HEK293 (cell line): ENCODE measurements around the gene GGPS1.

Experiments
- CTCF ChIA-PET: fragments of 350-600 bp; formaldehyde crosslinking; extraction: SDS; loops from one replicate; lab custom pipeline; 2021; ENCODE audit warnings: antibody characterized with exemption; lab: Yijun Ruan, JAX
- POLR2A ChIA-PET: fragments of 300-600 bp; formaldehyde crosslinking; extraction: SDS; loops from one replicate; lab custom pipeline; 2020; ENCODE audit warnings: antibody characterized with exemption, inconsistent platforms; lab: Yijun Ruan, JAX
- H3K27ac ChIP-seq: fragments of 200-500 bp; sonication (Bioruptor generic); 2 replicates; pipeline ENCODE4 v1.5.1; 2014; ENCODE audit warnings: low read depth, low read length, control low read depth, inconsistent platforms; ENCODE audit errors: extremely low read depth
- H3K36me3 ChIP-seq, 2 experiments: fragments of 200-500 bp in 1 of 2; sonication (Bioruptor generic) in 1 of 2; 1 replicate in 1 of 2; 2 replicates in 1 of 2; pipeline ENCODE4 v1.5.1; 2014 to 2017; ENCODE audit warnings: inconsistent platforms in 2 of 2, low read length in 2 of 2; ENCODE audit not compliant: control insufficient read depth in 2 of 2, insufficient read depth in 1 of 2
- H3K4me1 ChIP-seq: fragments of 200-500 bp; sonication (Bioruptor generic); 2 replicates; pipeline ENCODE4 v1.5.1; 2014; ENCODE audit warnings: mild to moderate bottlenecking, low read length, inconsistent platforms; ENCODE audit not compliant: control insufficient read depth, insufficient read depth
- H3K4me3 ChIP-seq: 2 replicates; pipeline ENCODE4 v1.5.1; 2011; ENCODE audit warnings: low read depth, mild to moderate bottlenecking, control low read depth, low read length, moderate library complexity
- H3K9me3 ChIP-seq: fragments of 200-500 bp; sonication (Bioruptor generic); 2 replicates; pipeline ENCODE4 v1.5.1; 2014; ENCODE audit warnings: low read depth, low read length, inconsistent platforms; ENCODE audit not compliant: control insufficient read depth, insufficient read depth
- GFI1B ChIP-seq: fragments of 450-650 bp; formaldehyde crosslinking; IDR thresholded peaks from 2 replicates; pipeline ENCODE4 v1.5.1; 2016; ENCODE audit warnings: missing biosample characterization, missing genetic modification characterization
- IKZF3 ChIP-seq: fragments of 450-650 bp; IDR thresholded peaks from 2 replicates; pipeline ENCODE4 v1.5.0; 2018; ENCODE audit warnings: missing biosample characterization, mild to moderate bottlenecking, missing genetic modification characterization, moderate library complexity
- MZF1 ChIP-seq: fragments of 450-650 bp; formaldehyde crosslinking; IDR thresholded peaks from 2 replicates; pipeline ENCODE4 v1.5.1; 2017; ENCODE audit warnings: missing biosample characterization, missing genetic modification characterization, borderline replicate concordance
- OSR2 ChIP-seq: fragments of 450-650 bp; formaldehyde crosslinking; IDR thresholded peaks from 2 replicates; pipeline ENCODE4 v1.5.1; 2016; ENCODE audit warnings: missing biosample characterization, missing genetic modification characterization
- PATZ1 ChIP-seq: fragments of 450-650 bp; formaldehyde crosslinking; IDR thresholded peaks from 2 replicates; pipeline ENCODE4 v1.5.1; 2016; ENCODE audit warnings: missing biosample characterization, missing genetic modification characterization
- PRDM1 ChIP-seq: fragments of 450-650 bp; formaldehyde crosslinking; IDR thresholded peaks from 2 replicates; pipeline ENCODE4; 2016; ENCODE audit warnings: missing biosample characterization, missing genetic modification characterization
- SALL2 ChIP-seq: fragments of 450-650 bp; formaldehyde crosslinking; IDR thresholded peaks from 2 replicates; pipeline ENCODE4 v1.5.0; 2017; ENCODE audit warnings: missing biosample characterization, mild to moderate bottlenecking, missing genetic modification characterization, borderline replicate concordance
- WT1 ChIP-seq: fragments of 450-650 bp; formaldehyde crosslinking; IDR thresholded peaks from 2 replicates; pipeline ENCODE4 v1.5.1; 2016; ENCODE audit warnings: missing biosample characterization, missing genetic modification characterization
- YY1 ChIP-seq: fragments of 450-650 bp; formaldehyde crosslinking; IDR thresholded peaks from 2 replicates; pipeline ENCODE4 v1.5.1; 2018; ENCODE audit warnings: missing biosample characterization, missing genetic modification characterization
- ZFHX2 ChIP-seq: fragments of 450-650 bp; formaldehyde crosslinking; conservative IDR thresholded peaks from 2 replicates; pipeline ENCODE4 v1.5.1; 2016; ENCODE audit warnings: missing biosample characterization, missing genetic modification characterization
- ZIC2 ChIP-seq: fragments of 450-650 bp; formaldehyde crosslinking; IDR thresholded peaks from 2 replicates; pipeline ENCODE4 v1.5.1; 2016; ENCODE audit warnings: missing biosample characterization, missing genetic modification characterization
- ZNF10 ChIP-seq: fragments of 450-650 bp; formaldehyde crosslinking; IDR thresholded peaks from 2 replicates; pipeline ENCODE4 v1.5.1; 2017; ENCODE audit warnings: missing biosample characterization, missing genetic modification characterization
- ZNF184 ChIP-seq: fragments of 450-650 bp; IDR thresholded peaks from 2 replicates; pipeline ENCODE4 v1.5.1; 2018; ENCODE audit warnings: missing biosample characterization, mild to moderate bottlenecking, missing genetic modification characterization
- ZNF292 ChIP-seq: fragments of 450-650 bp; formaldehyde crosslinking; IDR thresholded peaks from 2 replicates; pipeline ENCODE4 v1.5.1; 2016; ENCODE audit warnings: low read depth, missing biosample characterization, missing genetic modification characterization, borderline replicate concordance
- ZNF324 ChIP-seq: fragments of 450-650 bp; formaldehyde crosslinking; IDR thresholded peaks from 2 replicates; pipeline ENCODE4 v1.5.1; 2016; ENCODE audit warnings: missing biosample characterization, missing genetic modification characterization
- ZNF366 ChIP-seq: fragments of 450-650 bp; formaldehyde crosslinking; conservative IDR thresholded peaks from 2 replicates; pipeline ENCODE4 v1.5.1; 2016; ENCODE audit warnings: missing biosample characterization, missing genetic modification characterization
- ZNF423 ChIP-seq: fragments of 450-650 bp; formaldehyde crosslinking; IDR thresholded peaks from 2 replicates; pipeline ENCODE4 v1.5.1; 2016; ENCODE audit warnings: missing biosample characterization, missing genetic modification characterization
- ZNF48 ChIP-seq: fragments of 450-650 bp; formaldehyde crosslinking; IDR thresholded peaks from 2 replicates; pipeline ENCODE4 v1.5.1; 2016; ENCODE audit warnings: missing biosample characterization, missing genetic modification characterization
- ZNF555 ChIP-seq: fragments of 450-650 bp; formaldehyde crosslinking; conservative IDR thresholded peaks from 2 replicates; pipeline ENCODE4 v1.5.1; 2017; ENCODE audit warnings: missing biosample characterization, mild to moderate bottlenecking, missing genetic modification characterization, inconsistent platforms
- ZNF571 ChIP-seq: fragments of 450-650 bp; formaldehyde crosslinking; IDR thresholded peaks from 2 replicates; pipeline ENCODE4 v1.5.0; 2017; ENCODE audit warnings: missing biosample characterization, missing genetic modification characterization
- ZNF623 ChIP-seq: fragments of 450-650 bp; formaldehyde crosslinking; IDR thresholded peaks from 2 replicates; pipeline ENCODE4 v1.5.1; 2016; ENCODE audit warnings: missing biosample characterization, missing genetic modification characterization
- ZNF629 ChIP-seq: fragments of 450-650 bp; formaldehyde crosslinking; IDR thresholded peaks from 2 replicates; pipeline ENCODE4 v1.5.1; 2017; ENCODE audit warnings: missing biosample characterization, missing genetic modification characterization
- ZNF660 ChIP-seq: fragments of 450-650 bp; IDR thresholded peaks from 2 replicates; pipeline ENCODE4 v1.5.1; 2018; ENCODE audit warnings: missing biosample characterization, mild to moderate bottlenecking, missing genetic modification characterization
- ZNF707 ChIP-seq: fragments of 450-650 bp; formaldehyde crosslinking; IDR thresholded peaks from 2 replicates; pipeline ENCODE4 v1.5.1; 2016; ENCODE audit warnings: missing biosample characterization, missing genetic modification characterization
- ZNF843 ChIP-seq: fragments of 450-650 bp; formaldehyde crosslinking; IDR thresholded peaks from 2 replicates; pipeline ENCODE4 v1.5.1; 2016; ENCODE audit warnings: missing biosample characterization, missing genetic modification characterization
- TF ChIP-seq, protein P1 (sequence below): fragments of 450-650 bp; formaldehyde crosslinking; IDR thresholded peaks from 2 replicates; pipeline ENCODE4 v1.5.1; 2016; ENCODE audit warnings: missing biosample characterization, missing genetic modification characterization, borderline replicate concordance

The GGPS1 gene

DNA sequence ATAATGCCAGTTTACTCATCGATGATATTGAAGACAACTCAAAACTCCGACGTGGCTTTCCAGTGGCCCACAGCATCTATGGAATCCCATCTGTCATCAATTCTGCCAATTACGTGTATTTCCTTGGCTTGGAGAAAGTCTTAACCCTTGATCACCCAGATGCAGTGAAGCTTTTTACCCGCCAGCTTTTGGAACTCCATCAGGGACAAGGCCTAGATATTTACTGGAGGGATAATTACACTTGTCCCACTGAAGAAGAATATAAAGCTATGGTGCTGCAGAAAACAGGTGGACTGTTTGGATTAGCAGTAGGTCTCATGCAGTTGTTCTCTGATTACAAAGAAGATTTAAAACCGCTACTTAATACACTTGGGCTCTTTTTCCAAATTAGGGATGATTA lies 13.7 kb downstream of the GGPS1 start (continued):
- TF ChIP-seq ZNF423 (tag by site-specific recombination) (no peak), ZNF10 (tag by site-specific recombination) (no peak)
- TF ChIP-seq, all 188 proteins: peak for 0

GRCh38 chr1:235342471-235342870 lies 14.1 kb downstream of the GGPS1 start:
- no peak overlapping the region for H3K27ac ChIP-seq
- no peaks in the 10 kb centered on the region for H3K9me3 ChIP-seq
- ChIA-PET POLR2A (interaction anchor here (2.4 kb wide), 1 partner anchor 25 kb away, joined by 10 read pairs; the partner anchor contains the start of gene TBCE), CTCF (interaction anchor here (0.8 to 1.5 kb wide), 4 partner anchors 8 to 73 kb away, joined by 3 to 4 read pairs (median 4); no protein-coding TSS in a partner anchor)
- H3K4me1 ChIP-seq: no peaks in the 10 kb centered on the region
- H3K4me3 ChIP-seq: no peak overlapping the region
- no peak for TF ChIP-seq OSR2 (tag by site-specific recombination)
- TF ChIP-seq ZNF555 (tag by site-specific recombination): no peak
- no peak for TF ChIP-seq ZNF184 (tag by site-specific recombination)
- TF ChIP-seq MZF1: no peak
- no peak for TF ChIP-seq ZNF48 (tag by site-specific recombination)
- TF ChIP-seq WT1 (tag by site-specific recombination): no peak
- no peak for TF ChIP-seq GFI1B (tag by site-specific recombination)
- TF ChIP-seq ZIC2 (tag by site-specific recombination): no peak
- no peak for TF ChIP-seq YY1
- peaks cover 19 to 60% of the 10 kb centered on the region in 2 experiments for H3K36me3 ChIP-seq

GRCh38 chr1:235343726-235344125 lies 15.4 kb downstream of the GGPS1 start:
- TF ChIP-seq ZNF707 (tag by site-specific recombination) (no peak), PRDM1 (tag by site-specific recombination) (0 out of 2 replicates have a peak, but pooled peaks have one; percentile 42), ZFHX2 (tag by site-specific recombination) (0 out of 2 replicates have a peak, but pooled peaks have one; percentile 15), IKZF3 (tag by site-specific recombination) (0 out of 2 replicates have a peak, but pooled peaks have one; percentile 28)
- CTCF ChIA-PET: interaction anchor here (0.6 to 1.5 kb wide), 3 partner anchors 13 to 439 kb away, joined by 3 read pairs; no protein-coding TSS in a partner anchor

GRCh38 chr1:235351441-235351840 lies 23.1 kb downstream of the GGPS1 start:
- no peak overlapping the region for H3K27ac ChIP-seq
- no peaks in the 10 kb centered on the region for H3K9me3 ChIP-seq
- CTCF ChIA-PET: interaction anchor here (0.7 to 1.3 kb wide), 2 partner anchors 9 to 225 kb away, joined by 3 to 4 read pairs; no protein-coding TSS in a partner anchor
- POLR2A ChIA-PET: interaction anchor here (0.7 to 1.2 kb wide), 3 partner anchors 11 to 246 kb away, joined by 4 to 6 read pairs (median 5); partner anchors contain the start of gene GGPS1
- H3K36me3 ChIP-seq: peaks cover 0 to 10% of the 10 kb centered on the region in 2 experiments; a peak in 1 of 3 replicates
- H3K4me3 ChIP-seq: no peak overlapping the region
- no peaks in the 10 kb centered on the region for H3K4me1 ChIP-seq
- TF ChIP-seq ZNF843 (tag by site-specific recombination) (no peak), ZNF571 (no peak), ZNF292 (no peak), ZNF629 (tag by site-specific recombination) (no peak), ZNF366 (tag by site-specific recombination) (no peak), PATZ1 (no peak), ZNF324 (tag by site-specific recombination) (no peak), ZNF660 (tag by site-specific recombination) (no peak), SALL2 (no peak), ZNF623 (tag by site-specific recombination) (no peak)
- TF ChIP-seq, protein P1, sequence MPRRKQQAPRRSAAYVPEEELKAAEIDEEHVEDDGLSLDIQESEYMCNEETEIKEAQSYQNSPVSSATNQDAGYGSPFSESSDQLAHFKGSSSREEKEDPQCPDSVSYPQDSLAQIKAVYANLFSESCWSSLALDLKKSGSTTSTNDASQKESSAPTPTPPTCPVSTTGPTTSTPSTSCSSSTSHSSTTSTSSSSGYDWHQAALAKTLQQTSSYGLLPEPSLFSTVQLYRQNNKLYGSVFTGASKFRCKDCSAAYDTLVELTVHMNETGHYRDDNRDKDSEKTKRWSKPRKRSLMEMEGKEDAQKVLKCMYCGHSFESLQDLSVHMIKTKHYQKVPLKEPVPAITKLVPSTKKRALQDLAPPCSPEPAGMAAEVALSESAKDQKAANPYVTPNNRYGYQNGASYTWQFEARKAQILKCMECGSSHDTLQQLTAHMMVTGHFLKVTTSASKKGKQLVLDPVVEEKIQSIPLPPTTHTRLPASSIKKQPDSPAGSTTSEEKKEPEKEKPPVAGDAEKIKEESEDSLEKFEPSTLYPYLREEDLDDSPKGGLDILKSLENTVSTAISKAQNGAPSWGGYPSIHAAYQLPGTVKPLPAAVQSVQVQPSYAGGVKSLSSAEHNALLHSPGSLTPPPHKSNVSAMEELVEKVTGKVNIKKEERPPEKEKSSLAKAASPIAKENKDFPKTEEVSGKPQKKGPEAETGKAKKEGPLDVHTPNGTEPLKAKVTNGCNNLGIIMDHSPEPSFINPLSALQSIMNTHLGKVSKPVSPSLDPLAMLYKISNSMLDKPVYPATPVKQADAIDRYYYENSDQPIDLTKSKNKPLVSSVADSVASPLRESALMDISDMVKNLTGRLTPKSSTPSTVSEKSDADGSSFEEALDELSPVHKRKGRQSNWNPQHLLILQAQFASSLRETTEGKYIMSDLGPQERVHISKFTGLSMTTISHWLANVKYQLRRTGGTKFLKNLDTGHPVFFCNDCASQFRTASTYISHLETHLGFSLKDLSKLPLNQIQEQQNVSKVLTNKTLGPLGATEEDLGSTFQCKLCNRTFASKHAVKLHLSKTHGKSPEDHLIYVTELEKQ: no peak

More at GRCh38 chr1:235343726-235344125, 15.4 kb downstream of the GGPS1 start:
- POLR2A ChIA-PET: no interaction called here
- Histone ChIP-seq H3K4me3 (no peak overlapping the region), H3K9me3 (no peaks in the 10 kb centered on the region), H3K27ac (no peak overlapping the region), H3K4me1 (no peaks in the 10 kb centered on the region), H3K36me3 (peaks cover 12 to 51% of the 10 kb centered on the region in 2 experiments)
